Stimulated activated CD4-positive, alpha-beta T cell treated with anti-CD3 and anti-CD28 coated beads, Interleukin-2, amount 100 ng/mL, for 48 hours (primary cell): ENCODE measurements around the gene MINDY3.
"Not testable (repeated sequence)": the region's sequence is repeated elsewhere in the genome, so short reads cannot be mapped to it uniquely, and the experiment has no call there.

Experiments used
- DNase-seq, 2 donors: peaks; one replicate each; pipeline ENCODE4 v3.0.0-alpha.2; 2020

MINDY3 gene

DNA sequence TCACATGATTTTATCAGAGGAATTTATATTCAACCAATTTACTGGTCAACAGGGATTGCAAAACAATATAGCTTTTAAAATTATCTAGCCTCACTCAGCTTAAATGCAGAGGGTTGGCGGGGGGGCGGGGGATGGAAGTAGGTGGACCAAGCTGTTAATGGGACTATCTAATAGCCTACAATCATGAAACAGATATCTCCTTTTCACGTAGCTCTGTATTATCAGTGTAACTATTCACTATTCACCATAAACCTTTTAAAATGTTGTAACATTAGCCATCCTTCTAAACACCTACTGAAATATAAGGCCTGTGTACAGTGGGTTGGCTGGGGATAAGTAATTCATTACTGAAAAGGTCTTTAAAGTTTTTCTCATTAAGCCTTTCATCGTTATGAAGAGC lies 56.2 kb downstream of the MINDY3 start:
- DNase-seq = no peak

DNA sequence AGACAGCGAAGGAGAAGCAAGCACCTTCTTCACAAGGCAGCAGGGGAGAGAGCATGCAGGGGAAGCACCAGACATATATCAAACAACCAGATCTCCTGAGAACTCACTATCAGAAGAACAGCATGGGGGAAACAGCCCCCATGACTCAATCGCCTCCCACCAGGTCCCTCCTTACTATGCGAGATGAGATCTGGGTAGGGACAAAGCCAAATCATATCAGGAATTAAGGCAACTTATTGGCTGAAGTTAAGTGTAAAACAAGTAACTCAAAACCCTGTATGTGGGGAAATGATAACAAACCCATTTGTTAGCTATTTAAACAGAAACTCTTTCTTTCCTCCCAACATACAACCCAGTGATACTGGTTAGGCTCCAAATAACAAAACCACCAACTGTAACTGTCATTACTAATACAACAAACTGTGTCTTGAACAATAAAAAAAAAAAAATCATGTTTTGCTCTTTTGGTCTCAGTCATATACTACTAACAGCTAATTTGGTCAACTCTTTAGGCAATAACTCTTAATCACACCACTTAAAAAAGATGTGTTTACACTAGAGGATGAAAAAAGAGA lies 57.8 kb downstream of the MINDY3 start:
- no peak for DNase-seq

DNA sequence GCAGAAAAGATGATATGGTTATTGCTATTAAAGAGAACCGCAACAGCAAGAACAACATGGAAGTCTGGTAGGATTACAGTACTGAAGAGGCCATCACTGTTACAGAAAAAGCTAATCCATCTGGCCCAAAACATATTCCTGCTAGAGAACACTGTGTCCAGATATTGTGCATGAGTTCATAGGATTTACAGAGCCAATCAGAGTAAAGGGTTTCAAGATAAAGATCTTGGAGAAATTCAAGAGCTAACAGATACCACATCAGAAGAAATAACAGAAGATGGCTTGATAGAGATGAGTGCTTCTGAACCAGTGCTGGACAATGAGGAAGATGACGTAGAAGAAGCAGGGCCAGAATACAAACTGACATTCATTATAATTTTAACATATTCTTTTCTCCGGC lies 58.7 kb downstream of the MINDY3 start:
- DNase-seq = no peak

DNA sequence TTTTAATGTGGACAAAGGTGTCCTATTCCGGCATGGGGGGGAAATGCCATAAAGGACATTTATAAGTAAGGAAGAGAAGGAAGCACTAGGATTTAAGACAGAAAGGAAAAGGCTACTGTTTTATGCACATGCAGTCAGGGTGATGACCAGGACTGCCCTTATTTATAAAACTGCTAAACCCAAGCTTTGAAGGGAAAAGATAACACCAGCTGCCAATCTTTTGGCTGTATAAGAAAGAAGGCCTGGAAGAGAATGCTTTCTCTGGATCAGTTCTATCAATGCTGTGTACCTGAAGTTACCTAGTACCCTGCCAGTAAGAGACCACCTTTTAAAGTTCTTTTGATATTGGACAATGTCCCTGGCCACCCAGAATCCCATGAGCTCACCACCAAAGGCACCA lies 59.2 kb downstream of the MINDY3 start:
- DNase-seq = no peak

DNA sequence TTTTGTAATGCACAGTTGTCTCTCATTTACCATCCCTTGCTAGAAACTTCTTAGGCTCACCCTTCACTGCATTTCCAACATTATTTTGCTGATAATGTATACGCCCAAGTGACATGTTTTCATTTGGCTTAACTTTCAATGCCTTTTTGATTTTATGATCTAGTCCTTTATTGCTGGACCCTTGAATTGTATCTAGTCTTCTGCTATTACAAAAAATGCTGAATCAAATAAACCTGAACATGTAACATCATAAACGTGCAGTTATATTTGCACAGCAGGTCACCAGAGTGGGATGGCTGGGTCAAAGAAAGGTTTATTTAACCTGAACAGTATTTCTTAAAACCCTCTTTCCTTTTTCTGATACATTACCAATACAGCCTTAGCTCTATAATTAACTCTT lies 63.0 kb downstream of the MINDY3 start:
- no peak for DNase-seq

DNA sequence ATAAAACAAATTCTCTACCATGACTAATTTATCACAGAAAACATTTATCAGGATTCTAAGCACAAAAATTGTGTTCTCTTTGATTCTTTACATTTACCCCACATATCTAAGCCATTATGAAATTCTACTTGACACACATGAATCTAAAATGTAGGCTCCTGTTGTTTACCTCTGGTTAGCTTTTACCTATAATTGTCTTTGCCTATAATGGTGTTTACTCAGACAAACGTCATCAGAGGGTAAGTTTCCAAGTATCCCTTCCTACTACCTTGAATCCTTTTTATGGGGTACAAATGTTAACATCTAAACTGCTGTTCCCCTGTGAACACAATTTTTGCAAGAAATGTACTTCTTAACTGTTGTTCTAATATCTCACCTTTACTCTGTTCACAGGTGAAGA lies 63.5 kb downstream of the MINDY3 start:
- no peak for DNase-seq

DNA sequence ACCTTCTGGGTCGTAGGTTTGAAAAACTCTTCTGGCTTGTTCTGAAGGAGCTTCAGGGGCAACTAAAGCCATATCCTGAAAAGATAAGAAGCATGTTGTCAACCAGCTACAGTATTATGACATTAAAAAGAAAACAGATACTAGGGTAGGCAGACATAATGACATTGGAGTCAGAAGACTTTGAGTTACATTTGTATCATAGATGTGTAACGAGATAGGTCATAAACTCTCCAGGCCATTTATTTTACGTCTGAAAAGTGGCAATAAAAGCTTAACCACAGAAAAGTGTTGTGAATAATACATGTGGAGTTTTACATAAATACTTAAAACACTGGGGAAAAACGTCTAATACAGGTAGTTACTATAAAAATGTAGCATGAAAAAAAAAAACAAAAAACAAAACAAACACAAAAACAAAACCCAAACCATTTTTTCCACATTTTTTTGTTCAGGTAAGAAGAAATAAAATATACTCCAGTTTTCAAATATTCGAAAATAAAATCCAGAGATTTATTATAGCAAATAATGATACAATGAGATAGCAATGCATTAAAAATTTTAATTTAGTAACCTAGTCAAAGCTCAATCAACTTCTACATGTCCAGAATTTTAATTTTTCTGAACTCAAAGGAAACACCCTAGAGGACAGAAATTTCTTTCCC lies 64.1 kb downstream of the MINDY3 start:
- DNase-seq = no peak

DNA sequence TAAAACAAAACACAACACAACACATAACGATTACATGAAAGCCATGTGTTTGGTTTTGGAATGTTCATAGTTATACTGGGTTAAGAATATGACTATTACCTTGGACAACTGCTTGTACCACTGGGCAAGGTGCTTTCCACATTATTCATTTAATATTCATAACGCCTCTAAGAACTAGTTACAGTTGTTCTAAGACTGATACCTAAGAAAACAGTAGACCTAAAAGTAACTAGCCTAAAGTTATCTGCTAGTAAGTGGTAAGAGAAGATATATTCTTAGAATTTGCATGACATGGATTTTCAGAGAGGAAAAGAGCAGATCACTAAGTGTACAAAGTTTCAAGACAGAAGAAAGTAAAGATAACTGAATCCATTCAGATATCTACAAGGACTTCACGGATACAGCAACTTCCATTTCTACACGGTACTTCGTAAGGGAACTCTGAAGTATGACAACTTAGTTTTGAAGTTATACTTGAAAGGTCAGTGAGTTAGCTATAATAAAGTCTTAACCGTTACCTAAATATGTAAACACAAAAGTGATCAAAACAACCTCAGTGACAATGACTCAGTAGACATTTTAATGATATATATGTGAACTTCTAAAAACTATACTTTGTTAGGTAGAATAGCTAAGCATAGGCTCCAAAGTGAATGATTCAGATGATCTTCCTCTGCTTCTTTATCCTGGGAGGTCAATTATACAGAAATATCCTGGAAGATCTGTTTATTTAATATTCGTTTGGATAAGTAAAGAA lies 65.1 kb downstream of the MINDY3 start:
- DNase-seq = no peak

DNA sequence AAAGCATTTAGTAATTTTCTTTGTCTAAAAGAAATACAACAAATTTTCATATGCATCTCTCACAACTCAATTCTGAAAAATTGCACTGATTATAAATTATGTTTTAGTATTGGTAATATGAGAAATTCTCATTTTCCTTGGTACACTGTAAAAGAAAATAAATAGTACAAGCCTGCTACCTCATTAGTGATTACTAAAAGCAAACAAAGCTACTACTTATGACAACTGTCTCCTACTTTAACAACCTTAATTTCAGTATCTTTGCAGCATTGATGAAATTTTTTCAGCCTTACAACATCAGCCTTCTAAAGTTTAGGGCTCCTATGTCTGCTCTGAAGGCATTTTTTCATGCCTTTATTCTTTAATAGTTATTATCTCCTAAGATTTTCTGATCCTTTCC lies 65.7 kb downstream of the MINDY3 start:
- DNase-seq = no peak

DNA sequence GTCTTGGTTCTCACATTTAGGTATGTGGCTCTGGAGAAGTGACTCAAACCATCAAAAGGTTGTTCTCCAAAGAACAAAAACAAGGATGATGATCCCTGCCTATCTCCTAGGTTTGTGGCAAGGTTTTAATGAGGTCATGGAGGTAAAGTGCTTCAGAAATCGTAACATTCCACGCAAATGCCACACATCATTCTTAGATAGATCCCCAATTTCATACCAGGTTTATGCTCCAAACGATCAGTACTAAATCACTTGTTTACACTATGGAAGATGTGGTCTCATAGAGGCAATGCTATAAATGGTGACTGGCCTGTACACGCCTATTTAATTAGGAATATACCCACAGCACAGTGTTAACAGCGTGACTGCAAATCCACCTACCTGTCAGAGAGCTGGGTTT lies 66.6 kb downstream of the MINDY3 start:
- no peak for DNase-seq

DNA sequence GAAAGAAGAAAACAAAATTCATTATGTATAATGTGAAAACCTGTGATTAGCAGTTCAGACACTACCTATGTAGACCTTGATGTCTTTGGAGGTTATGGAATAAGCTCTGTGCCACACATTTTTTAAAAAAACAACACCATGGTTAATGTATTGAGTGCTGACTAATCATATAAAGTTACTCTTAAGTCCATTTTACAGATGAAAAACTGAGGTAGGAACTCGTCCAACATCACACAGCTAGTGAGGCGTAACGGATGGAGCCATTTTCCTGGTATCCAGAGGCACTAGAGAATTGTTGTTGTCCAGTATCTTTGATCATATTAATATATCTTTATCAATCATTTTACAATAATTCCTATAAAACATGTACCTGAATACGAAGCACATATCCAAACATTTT lies 67.5 kb downstream of the MINDY3 start:
- DNase-seq = no peak

DNA sequence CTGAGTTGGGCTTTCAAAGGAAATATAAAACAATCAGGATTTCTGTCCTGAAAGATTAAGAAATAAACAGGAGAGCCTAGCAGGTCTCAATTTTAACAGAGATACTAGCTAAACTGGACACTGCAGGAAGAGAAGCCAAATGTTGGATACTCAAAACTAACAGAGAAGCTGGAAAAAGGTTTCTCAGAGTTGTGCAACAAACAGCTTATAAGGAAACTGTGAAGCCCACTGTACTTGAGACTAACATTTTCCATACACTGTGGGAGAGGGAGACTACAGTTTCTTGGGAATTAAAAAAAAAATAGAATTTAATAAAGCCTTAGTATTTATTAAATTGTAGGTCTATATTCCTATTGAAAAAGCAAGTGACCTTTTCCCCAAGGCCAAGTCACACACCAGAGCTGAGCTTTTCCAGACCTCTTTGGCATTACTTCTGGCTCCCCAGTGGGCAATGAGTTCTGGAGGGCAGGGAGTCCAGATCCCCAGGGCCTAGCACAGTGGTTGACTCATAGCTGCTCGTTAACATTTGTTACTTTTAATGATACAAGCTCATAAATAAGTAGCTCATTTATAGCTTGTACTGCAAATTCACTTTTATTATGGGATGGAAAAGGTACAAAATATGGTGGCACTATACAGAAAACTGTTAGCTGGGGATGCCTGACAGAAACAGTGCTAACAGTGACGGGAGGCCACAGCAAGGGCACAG lies 68.3 kb downstream of the MINDY3 start:
- no peak for DNase-seq

DNA sequence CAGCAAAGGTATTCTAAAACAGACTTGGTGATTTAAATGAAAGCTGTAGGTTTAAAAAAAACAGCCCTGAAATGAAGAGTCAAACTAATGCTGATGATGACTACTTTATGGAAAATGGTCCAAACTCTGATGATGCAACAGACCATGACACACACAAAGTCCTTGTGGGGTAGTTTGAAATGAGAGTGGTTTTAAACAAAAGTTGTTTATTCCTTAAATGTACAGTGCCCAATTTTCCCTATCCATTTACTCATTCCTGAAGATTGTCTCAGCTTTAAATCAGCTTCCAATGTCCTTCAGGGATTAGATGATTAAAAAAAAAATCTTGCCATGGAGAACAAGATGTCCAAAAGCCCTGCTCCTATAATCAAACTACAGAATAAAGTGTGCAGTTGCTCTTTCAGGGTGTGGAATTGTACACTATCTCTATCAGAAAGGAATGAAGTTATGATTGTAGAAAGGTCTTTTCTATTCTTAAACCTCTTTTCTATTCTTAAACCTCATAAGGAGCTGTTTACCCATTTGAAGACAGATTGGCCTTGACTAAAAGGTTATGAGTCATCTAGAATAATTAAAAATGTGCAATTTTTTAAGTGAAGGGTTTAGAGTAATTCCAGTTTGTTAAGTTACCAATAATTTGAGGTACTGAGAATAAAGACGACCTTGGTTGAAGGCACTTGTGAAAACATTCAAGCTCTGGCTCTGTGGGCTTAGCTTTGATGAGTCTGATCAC lies 70.3 kb downstream of the MINDY3 start:
- DNase-seq = no peak

DNA sequence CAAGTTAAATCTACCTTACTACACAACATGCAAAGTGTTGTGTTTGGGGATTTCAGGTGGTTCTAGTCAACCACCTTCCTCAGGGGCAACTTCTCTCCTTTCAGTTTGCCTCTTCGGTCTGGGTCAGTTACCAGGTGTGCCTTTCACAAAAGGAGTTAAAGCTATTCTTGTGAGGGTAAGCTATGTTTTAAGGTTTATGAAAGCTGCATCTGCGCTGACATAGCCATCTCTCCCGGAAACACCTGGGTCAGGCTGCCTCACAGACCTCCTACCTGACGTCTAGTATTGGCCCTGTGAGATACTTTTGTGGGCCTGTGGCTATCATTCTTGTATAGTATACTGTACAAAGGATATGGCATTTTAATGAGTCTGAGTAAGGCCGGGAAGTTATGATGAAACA lies 72.9 kb downstream of the MINDY3 start:
- no peak for DNase-seq

DNA sequence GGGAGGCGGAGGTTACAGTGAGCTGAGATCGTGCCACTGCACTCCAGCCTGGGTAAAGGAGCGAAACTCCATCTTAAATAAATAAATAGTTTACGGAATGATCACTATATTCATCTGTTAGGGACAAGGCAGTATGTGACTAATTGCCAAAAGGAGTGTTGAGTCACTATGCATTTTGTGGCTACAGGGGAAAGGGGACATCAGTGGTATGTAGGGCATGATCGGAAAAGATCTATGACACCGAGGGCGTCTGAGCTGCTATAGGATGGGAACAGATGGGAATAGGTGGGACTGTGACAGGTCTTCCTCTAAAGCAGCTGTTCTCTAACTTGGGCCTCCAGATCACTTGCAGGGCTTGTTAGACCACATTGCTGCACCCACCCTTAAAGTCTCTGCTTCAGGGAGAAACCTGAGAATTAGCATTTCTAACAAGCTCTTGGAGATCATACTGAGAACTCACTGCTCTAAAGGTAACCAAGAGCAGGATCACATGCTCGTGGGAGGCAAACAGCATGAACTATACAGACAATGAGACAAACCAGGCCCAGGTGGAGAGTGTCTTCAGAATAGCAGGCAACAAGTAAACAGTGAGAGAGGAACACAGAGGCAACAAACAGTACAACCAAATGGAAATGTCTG lies 75.5 kb downstream of the MINDY3 start:
- DNase-seq = no peak

DNA sequence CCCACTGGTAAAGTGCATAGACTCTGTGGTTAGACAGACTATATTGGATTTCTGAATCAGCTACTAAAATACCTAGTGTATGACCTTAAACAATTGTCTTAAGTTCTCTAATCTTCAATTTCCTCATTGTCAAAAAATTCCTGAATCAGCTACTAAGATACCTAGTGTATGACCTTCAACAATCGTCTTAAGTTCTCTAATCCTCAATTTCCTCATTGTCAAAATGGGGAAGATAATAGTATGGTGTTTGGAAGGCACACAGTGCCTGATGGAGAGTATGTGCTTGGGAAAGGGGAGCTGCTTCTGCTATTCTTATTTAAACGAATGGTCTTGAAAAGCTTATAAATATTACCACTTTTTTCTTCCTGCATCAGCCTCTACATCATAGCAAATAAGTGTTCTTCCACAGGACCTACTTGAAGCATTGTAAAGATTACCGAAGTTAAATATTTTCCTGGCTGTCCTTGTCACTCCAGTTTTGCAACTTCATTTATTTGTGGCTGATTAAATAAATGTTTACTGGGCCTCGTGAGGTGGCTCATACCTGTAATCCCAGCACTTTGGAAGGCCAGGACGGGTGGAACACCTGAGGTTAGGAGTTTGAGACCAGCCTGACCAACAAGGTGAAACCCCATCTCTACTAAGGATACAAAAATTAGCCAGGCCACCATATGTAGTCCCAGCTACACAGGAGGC lies 76.2 kb downstream of the MINDY3 start:
- no peak for DNase-seq

DNA sequence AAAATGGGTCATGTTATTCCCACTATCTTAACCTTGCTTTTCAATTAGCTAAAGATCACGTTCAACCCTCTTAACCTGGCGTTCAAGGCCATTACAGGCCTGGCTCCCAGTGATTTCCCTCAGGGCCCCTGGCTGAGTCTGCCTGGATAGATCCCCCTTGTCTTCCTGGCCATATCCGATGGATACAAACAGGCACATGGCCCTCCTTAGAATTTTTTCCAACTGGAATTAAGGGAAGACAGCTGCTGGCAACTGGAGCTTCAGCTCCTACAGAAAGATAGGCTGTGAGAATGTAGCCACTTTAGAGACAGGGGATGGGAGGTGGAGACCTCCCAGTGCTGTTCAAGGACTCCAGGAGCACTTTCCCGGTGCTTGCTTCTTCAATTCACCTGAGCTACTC lies 77.5 kb downstream of the MINDY3 start:
- no peak for DNase-seq

DNA sequence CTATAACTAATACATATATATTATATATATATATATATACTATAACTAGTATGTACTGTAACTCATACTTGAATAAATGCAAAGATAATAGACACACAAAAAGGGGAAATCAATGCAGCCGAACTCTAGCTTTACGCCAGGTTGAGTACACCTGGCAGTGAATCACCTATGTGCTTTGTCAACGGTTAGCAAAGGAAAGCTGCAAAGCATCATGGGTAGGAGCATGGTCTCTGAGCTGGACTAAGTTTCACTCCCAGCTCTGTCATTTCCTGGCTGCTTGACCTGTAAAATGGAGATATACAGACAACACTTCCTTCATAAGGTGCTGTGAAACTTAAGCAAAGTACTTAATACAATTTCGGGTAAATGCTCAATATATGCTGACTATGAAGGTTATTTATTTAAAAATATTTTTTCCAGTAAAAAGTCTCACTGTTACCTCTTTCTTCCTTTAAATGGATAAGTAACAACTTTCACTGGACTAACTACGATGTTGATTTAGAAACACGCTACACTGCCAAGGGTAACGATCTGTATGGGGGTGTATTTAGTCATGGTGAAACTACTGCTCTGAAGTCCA lies 78.8 kb downstream of the MINDY3 start:
- no peak for DNase-seq

DNA sequence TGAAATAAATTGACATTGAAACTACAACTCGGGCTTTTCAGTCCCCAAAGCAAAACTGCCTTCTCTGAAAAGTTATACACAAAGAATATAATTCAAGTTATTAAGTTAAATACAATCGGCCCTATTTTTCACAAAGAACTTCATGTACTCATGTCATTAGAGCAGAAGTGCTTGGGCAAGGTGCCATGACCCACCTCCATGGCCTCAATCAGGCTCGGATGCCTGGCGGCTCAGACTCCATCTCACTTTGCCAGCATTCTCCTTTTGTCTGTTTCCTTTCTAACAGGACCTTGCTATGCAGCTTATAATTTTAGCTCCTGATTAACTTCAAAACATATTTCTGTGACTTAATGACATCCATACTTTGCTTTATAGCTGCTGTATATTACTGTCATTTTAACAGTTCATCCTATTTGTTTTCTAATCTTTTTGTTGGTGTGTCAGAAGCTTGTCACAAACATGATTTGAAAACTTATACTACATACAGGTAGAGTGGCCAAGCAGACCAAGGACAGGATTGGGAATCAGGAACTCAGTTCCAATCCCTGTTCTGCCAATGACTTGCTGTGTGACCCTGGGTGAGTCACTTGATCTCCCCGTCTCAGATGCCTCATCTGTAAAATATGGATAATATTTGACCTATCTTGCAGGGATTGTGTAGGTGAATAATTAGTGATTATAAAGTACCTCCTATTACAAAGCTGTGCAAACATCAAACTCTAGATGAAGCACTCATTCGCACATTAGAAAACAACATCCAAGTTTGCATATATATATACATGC lies 79.8 kb downstream of the MINDY3 start:
- DNase-seq = no peak

DNA sequence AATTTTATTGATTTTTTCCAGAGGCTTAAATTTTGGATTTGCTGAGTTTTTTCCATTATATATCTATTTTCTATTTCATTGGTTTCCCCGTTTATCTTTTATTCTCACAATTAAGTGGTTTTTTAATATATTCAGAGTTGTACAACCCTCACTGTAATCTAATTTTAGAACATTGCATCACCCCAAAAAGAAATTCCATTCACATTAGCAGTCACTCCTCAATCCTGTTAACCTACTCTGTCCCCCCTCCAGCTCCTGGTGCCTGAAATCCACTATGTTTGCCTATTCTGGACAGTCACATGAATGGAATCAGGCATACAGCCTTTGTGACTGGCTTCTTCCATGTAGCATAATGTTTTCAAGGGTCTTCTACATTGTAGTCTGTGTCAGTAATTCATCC lies 84.8 kb downstream of the MINDY3 start:
- no peak for DNase-seq

DNA sequence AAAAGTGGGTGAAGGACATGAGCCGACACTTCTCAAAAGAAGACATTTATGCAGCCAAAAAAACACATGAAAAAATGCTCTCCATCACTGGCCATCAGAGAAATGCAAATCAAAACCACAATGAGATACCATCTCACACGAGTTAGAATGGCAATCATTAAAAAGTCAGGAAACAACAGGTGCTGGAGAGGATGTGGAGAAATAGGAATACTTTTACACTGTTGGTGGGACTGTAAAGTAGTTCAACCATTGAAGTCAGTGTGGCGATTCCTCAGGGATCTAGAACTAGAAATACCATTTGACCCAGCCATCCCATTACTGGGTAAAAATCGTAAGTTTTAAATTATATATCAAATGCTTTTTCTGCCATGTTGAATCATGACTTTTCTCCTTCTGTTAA lies 85.8 kb downstream of the MINDY3 start:
- DNase-seq = not testable (repeated sequence)
